Gastroesophageal sphincter (tissue), 4 donors: Measurements from ENCODE around the gene RBM24. TPM values are rescaled to one million over a fixed set of nuclear protein-coding genes. Genes with fewer than 3 reads are reported as not detected.

Experiments used
- ATAC-seq: fragments of 150-250 bp; one replicate; pipeline ENCODE4 v1.9.1; 2016; ENCODE audit warnings: mild to moderate bottlenecking, moderate library complexity
- H3K27ac ChIP-seq, 4 donors: fragments of 200-600 bp; sonication (generic) in 3 of 4; 1 replicate in 3 of 4; 2 replicates in 1 of 4; pipeline ENCODE4 v1.5.1; 2016 to 2019
- H3K27me3 ChIP-seq: fragments of 200-600 bp; sonication (generic); one replicate; pipeline ENCODE4 v1.5.1; 2019
- H3K36me3 ChIP-seq, 2 donors: fragments of 200-600 bp; sonication (generic); one replicate each; pipeline ENCODE4 v1.5.1; 2019; ENCODE audit warnings: control low read depth in 1 of 2
- H3K4me1 ChIP-seq, 3 donors: fragments of 200-600 bp; sonication (generic); 1 replicate in 2 of 3; 2 replicates in 1 of 3; pipeline ENCODE4 v1.5.1; 2016 to 2019; ENCODE audit warnings: control low read depth in 2 of 3
- H3K4me3 ChIP-seq, 2 donors: fragments of 200-600 bp; sonication (generic); one replicate each; pipeline ENCODE4 v1.5.1; 2019; ENCODE audit warnings: mild to moderate bottlenecking in 1 of 2, moderate library complexity in 1 of 2
- H3K9me3 ChIP-seq, 3 donors: fragments of 200-600 bp; sonication (generic); one replicate each; pipeline ENCODE4 v1.5.1; 2017 to 2019; ENCODE audit warnings: control low read depth in 2 of 3
- EP300 ChIP-seq: sonication (generic); formaldehyde crosslinking; IDR thresholded peaks from one replicate; pipeline ENCODE4 v1.6.1; 2017; ENCODE audit warnings: antibody characterized with exemption, mild to moderate bottlenecking
- POLR2A ChIP-seq, 2 donors: fragments of 450-650 bp; IDR thresholded peaks; one replicate each; pipeline ENCODE4 v1.6.1; 2017; ENCODE audit warnings: antibody characterized with exemption in 2 of 2, mild to moderate bottlenecking in 2 of 2, moderate library complexity in 1 of 2
- POLR2AphosphoS5 ChIP-seq: sonication (generic); formaldehyde crosslinking; IDR thresholded peaks from one replicate; pipeline ENCODE4 v1.6.1; 2017; ENCODE audit warnings: antibody characterized with exemption
- WGBS, 2 donors: methylation state at CpG; one replicate each; pipeline ENCODE4 v1.1.5; 2018; ENCODE audit warnings: low coverage in 1 of 2; 5-methylcytosine and 5-hydroxymethylcytosine counted together
- total RNA-seq, 4 donors: library from RNA; depleted of rRNA; stranded (reverse); fragments of >200 nt; gene quantifications; one replicate each; pipeline ENCODE4 v1.1.0, GENCODE V29; 2016
- TF ChIP-seq, protein P1 (sequence below), 4 experiments: fragments of 200-600 bp in 2 of 4; fragments of 450-650 bp in 2 of 4; sonication (generic) in 1 of 4; IDR thresholded peaks; one replicate each; pipeline ENCODE4 v1.5.1; 2017 to 2019; ENCODE audit warnings: antibody characterized with exemption in 4 of 4, mild to moderate bottlenecking in 2 of 4, moderate library complexity in 2 of 4

RBM24 gene
- total RNA-seq, 4 donors from 2014 or later, result 4.7 to 32.0 (median 23.5) TPM

DNA sequence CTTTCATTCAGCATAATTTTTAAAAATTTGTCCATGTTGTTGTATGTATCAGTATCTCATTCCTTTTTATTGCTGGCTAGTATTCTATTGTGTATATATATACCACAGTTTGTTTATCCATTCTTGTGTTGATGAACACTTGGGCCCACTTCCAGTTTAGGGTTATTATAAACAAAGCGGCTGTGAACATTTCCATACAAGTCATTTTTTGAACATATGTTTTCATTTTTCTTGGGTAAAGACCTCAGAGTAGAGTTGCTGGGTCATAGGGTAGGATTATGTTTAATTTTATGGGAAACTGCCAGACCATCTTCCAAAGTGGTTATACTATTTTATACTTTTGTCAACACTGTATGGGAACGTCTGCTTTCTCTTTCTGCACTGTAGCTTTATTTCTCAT is 55.3 kb downstream of the RBM24 start:
- Histone ChIP-seq H3K27me3 (no peaks in the 10 kb centered on the region), H3K4me3 (no peak overlapping the region), H3K27ac (peak overlapping the region in 1 of 4 donors; percentile 26), H3K36me3 (no peaks in the 10 kb centered on the region), H3K9me3 (no peaks in the 10 kb centered on the region), H3K4me1 (no peaks in the 10 kb centered on the region)
- 24 to 44% methylated on average over 2 of the region's 2 CpGs for WGBS, 2 donors
- no peak for ATAC-seq
- no peak for TF ChIP-seq EP300
- TF ChIP-seq POLR2A (IDR thresholded peaks at IDR 0.05), result no peak
- no peak for TF ChIP-seq POLR2AphosphoS5
- TF ChIP-seq, protein P1, sequence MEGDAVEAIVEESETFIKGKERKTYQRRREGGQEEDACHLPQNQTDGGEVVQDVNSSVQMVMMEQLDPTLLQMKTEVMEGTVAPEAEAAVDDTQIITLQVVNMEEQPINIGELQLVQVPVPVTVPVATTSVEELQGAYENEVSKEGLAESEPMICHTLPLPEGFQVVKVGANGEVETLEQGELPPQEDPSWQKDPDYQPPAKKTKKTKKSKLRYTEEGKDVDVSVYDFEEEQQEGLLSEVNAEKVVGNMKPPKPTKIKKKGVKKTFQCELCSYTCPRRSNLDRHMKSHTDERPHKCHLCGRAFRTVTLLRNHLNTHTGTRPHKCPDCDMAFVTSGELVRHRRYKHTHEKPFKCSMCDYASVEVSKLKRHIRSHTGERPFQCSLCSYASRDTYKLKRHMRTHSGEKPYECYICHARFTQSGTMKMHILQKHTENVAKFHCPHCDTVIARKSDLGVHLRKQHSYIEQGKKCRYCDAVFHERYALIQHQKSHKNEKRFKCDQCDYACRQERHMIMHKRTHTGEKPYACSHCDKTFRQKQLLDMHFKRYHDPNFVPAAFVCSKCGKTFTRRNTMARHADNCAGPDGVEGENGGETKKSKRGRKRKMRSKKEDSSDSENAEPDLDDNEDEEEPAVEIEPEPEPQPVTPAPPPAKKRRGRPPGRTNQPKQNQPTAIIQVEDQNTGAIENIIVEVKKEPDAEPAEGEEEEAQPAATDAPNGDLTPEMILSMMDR (IDR thresholded peaks at IDR 0.05), result no peak

DNA sequence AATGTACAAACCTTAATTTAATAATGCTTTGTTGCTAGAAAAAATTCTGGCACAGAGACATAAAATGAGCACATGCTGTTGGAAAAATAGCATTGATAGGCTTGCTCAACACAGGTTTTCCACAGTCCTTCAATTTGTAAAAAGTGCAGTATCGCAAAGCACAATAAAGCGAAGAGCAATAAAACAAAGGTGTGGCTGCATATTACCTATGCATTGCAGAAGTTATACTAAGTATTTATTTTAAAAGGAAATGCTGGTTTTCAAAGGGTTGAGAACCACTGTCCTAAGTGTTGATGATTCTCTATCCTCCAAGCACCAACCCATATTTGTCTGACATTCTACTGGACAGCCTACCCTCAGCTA is 58.1 kb downstream of the RBM24 start:
- no peak overlapping the region for H3K27ac ChIP-seq
- H3K4me3 ChIP-seq, result no peak overlapping the region
- WGBS, 2 donors, result 88 to 100% methylated on average over 2 of the region's 2 CpGs
- H3K36me3 ChIP-seq, result no peaks in the 10 kb centered on the region
- H3K9me3 ChIP-seq, result no peaks in the 10 kb centered on the region
- H3K27me3 ChIP-seq, result no peaks in the 10 kb centered on the region
- no peaks in the 10 kb centered on the region for H3K4me1 ChIP-seq
- TF ChIP-seq, protein P1 (IDR thresholded peaks at IDR 0.05), result no peak
- TF ChIP-seq POLR2AphosphoS5 (no peak), EP300 (no peak), POLR2A (IDR thresholded peaks at IDR 0.05) (no peak)
- ATAC-seq, result no peak

DNA sequence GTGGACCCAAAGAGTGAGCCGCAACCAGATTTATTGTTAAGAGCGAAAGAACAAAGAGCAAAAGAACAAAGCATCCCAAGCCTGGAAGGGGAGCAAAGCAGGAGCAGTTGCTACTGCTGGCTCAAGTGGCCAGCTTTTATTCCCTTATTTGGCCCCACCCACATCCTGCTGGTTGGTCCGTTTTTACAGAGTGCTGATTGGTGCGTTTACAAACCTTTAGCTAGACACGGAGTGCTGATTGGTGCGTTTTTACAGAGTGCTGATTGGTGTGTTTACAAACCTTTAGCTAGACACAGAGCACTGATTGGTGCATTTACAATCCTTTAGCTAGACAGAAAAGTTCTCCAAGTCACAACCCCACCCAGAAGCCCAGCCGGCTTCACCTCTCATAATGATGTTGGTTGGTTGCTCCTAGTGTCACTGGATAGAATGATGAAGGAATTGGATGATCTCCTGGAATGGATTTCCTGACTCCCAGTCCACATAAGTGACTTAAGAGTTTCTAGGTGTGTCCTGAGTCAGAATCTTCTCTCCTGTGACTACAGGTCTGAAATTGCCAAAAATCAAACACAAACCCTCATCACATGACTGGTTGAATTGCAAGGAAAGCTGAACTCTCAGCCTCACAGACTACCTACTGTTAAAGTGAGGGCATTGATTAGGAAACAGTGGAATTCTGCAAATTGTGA is 60.1 kb downstream of the RBM24 start:
- no peak for ATAC-seq
- no peaks in the 10 kb centered on the region for H3K9me3 ChIP-seq
- H3K4me1 ChIP-seq, result no peaks in the 10 kb centered on the region
- no peak overlapping the region for H3K4me3 ChIP-seq
- 84 to 95% methylated on average over 6 to 7 of the region's 7 CpGs for WGBS, 2 donors
- H3K27me3 ChIP-seq, result no peaks in the 10 kb centered on the region
- no peaks in the 10 kb centered on the region for H3K36me3 ChIP-seq
- no peak overlapping the region for H3K27ac ChIP-seq
- TF ChIP-seq, protein P1 (IDR thresholded peaks at IDR 0.05), result no peak
- TF ChIP-seq POLR2A (IDR thresholded peaks at IDR 0.05), result no peak
- TF ChIP-seq POLR2AphosphoS5, result no peak
- no peak for TF ChIP-seq EP300

DNA sequence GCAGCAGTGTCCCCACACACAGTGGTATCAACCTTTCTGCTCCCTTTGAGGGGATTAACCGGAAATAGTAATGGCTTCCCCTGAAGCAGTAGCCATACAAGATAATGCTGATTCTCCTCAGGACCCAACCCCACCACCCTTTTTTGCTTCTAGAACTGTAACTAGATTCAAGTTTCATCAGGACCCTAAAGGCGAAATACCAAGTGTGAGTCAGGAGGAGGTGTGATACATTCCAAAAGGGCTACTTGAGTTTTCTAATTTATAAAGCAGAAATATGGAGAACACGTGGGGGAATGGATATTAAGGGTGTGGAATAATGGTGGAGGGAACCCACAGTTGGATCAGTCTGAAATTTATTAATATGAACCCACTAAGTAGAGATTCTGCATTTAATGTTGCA is 60.7 kb downstream of the RBM24 start:
- Histone ChIP-seq H3K27ac (no peak overlapping the region), H3K4me1 (no peaks in the 10 kb centered on the region), H3K27me3 (no peaks in the 10 kb centered on the region), H3K36me3 (no peaks in the 10 kb centered on the region), H3K9me3 (no peaks in the 10 kb centered on the region), H3K4me3 (no peak overlapping the region)
- no peak for TF ChIP-seq POLR2A (IDR thresholded peaks at IDR 0.05)
- TF ChIP-seq POLR2AphosphoS5, result no peak
- TF ChIP-seq, protein P1 (IDR thresholded peaks at IDR 0.05), result no peak
- no peak for TF ChIP-seq EP300
- ATAC-seq, result no peak
- WGBS, 2 donors, result 60 to 83% methylated on average over 2 to 3 of the region's 3 CpGs

DNA sequence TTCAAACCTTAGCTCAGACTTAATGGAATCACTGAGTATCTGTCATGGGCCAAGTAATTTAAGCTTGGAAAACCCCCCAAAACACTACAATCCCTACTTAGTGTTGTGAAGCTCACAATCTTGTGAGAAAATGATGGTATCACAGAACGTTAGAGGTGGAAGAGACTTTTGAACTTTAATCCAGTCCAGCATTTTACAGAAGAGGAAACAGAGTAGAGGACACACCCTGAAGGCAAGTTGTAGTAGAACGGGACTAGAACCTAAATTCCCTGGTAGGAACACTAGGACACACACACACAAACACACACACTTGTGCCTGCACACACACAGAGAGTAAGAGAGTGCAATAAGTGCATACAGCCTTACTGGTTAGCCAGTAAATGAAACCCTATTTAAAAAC is 62.1 kb downstream of the RBM24 start:
- H3K27ac ChIP-seq, result no peak overlapping the region

More for the DNA sequence above, 62.1 kb downstream of the RBM24 start:
- no peaks in the 10 kb centered on the region for H3K4me1 ChIP-seq
- H3K27me3 ChIP-seq, result no peaks in the 10 kb centered on the region
- ATAC-seq, result no peak
- no peaks in the 10 kb centered on the region for H3K9me3 ChIP-seq
- no peaks in the 10 kb centered on the region for H3K36me3 ChIP-seq
- 76 to 77% methylated on average over 2 of the region's 2 CpGs for WGBS, 2 donors
- no peak overlapping the region for H3K4me3 ChIP-seq
- TF ChIP-seq, protein P1 (IDR thresholded peaks at IDR 0.05), result no peak
- TF ChIP-seq POLR2A (IDR thresholded peaks at IDR 0.05), result no peak
- no peak for TF ChIP-seq POLR2AphosphoS5
- TF ChIP-seq EP300, result no peak
